NCI-H446 (cell line): ENCODE measurements around the gene IL10RB.

ENCODE experiments used
- DNase-seq, 2 experiments: peaks; one replicate each; lab custom pipeline; 2025; lab: John Stamatoyannopoulos, UW

The IL10RB gene

GRCh38 chr21:33267250-33267649 lies 1.1 kb downstream of the IL10RB start:
- DNase-seq = no peak

GRCh38 chr21:33268393-33268736 lies 2.2 kb downstream of the IL10RB start:
- no peak for DNase-seq

- DNase-seq = no peak
Observed at GRCh38 chr21:33268737-33269441, 2.7 kb downstream of the IL10RB start.

GRCh38 chr21:33270986-33271385 lies 4.8 kb downstream of the IL10RB start:
- DNase-seq = no peak

GRCh38 chr21:33273044-33273443 lies 6.9 kb downstream of the IL10RB start:
- no peak for DNase-seq

- no peak for DNase-seq
Observed at GRCh38 chr21:33278721-33279120, 12.6 kb downstream of the IL10RB start.

- no peak for DNase-seq
Observed at GRCh38 chr21:33279330-33279820, 13.2 kb downstream of the IL10RB start.

GRCh38 chr21:33281096-33281652 lies 15.0 kb downstream of the IL10RB start:
- no peak for DNase-seq

- no peak for DNase-seq
Observed at GRCh38 chr21:33283203-33283602, 17.0 kb downstream of the IL10RB start.

GRCh38 chr21:33286076-33286475 lies 19.9 kb downstream of the IL10RB start:
- DNase-seq = no peak

GRCh38 chr21:33286600-33287456 lies 20.7 kb downstream of the IL10RB start:
- DNase-seq = peak; percentile 38 to 40

- no peak for DNase-seq
Observed at GRCh38 chr21:33289199-33289819, 23.1 kb downstream of the IL10RB start.

- DNase-seq = no peak
Observed at GRCh38 chr21:33290441-33290840, 24.3 kb downstream of the IL10RB start.

- DNase-seq = no peak
Observed at GRCh38 chr21:33291686-33292085, 25.5 kb downstream of the IL10RB start.

GRCh38 chr21:33292724-33293123 lies 26.6 kb downstream of the IL10RB start:
- no peak for DNase-seq

GRCh38 chr21:33293136-33293535 lies 27.0 kb downstream of the IL10RB start:
- DNase-seq = no peak

- DNase-seq = no peak
Observed at GRCh38 chr21:33293811-33294216, 27.6 kb downstream of the IL10RB start.

- no peak for DNase-seq
Observed at GRCh38 chr21:33296156-33296555, 30.0 kb downstream of the IL10RB start.

- DNase-seq = no peak
Observed at GRCh38 chr21:33299181-33299752, 33.1 kb downstream of the IL10RB start.

- no peak for DNase-seq
Observed at GRCh38 chr21:33300701-33301631, 34.8 kb downstream of the IL10RB start.

- DNase-seq = no peak
Observed at GRCh38 chr21:33301632-33302002, 35.5 kb downstream of the IL10RB start.
